GM19035 (cell line): ENCODE measurements around the gene MPHOSPH6.
"Not testable (repeated sequence)": the region's sequence is repeated elsewhere in the genome, so short reads cannot be mapped to it uniquely, and the experiment has no call there.

Experiments used
- ATAC-seq: cut with Tn5 transposase; IDR thresholded peaks from one replicate; pipeline ENCODE4 v1.9.1; 2021; ENCODE audit not compliant: unreplicated experiment

MPHOSPH6 gene

DNA sequence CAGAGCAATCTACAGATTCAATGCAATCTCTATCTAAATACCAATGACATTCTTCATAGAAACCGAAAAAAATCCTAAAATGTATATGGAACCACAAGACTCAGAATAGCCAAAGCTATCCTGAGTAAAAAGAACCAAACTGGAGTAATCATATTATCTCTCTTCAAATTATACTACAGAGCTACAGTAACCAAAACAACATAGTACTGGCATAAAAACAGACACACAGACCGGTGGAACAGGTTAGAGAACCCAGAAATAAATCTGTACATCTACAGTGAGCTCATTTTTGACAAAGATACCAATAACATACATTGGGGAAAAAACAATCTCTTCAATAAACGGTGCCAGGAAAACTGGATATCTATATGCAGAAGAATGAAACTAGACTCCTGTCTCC lies 45.4 kb downstream of the MPHOSPH6 start:
- ATAC-seq = no peak

DNA sequence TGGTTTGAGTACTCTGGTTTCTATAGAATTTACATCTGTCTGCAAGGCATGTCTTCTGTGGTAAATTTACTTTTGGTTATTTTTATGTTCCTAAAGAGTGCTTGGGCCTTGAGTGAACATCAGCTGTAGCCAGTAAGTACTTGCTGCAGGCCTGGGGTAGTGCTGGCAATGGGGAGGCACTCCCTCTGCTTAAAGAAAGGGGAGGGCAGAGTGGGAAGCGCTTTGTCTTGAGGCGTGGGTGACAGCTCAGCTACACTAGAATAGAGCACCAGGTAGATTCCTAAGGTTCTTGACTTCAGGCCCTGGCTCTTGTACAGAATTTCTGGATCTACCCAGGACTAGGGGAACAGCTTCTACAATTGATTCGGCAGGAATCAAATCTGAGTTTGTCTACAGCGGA lies 50.6 kb downstream of the MPHOSPH6 start:
- ATAC-seq = no peak

DNA sequence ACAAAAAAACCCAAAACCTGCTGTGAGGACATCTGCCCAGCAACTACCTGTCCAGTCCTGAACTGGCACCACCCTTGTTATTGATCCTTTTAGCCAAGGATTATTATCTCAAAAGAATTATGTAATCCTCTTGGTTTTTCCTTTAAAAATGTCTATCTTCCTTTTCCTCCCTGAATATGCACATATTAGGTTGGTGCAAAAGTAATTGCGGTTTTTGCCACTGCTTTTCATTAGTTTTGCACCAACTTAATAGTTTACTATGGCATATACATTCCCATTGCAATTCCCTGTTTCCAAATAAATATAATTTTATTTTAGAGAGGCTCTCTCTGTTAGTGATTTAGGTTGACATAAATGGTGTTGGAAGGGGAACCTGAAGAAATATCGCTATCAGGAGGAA lies 51.3 kb downstream of the MPHOSPH6 start:
- ATAC-seq = no peak

DNA sequence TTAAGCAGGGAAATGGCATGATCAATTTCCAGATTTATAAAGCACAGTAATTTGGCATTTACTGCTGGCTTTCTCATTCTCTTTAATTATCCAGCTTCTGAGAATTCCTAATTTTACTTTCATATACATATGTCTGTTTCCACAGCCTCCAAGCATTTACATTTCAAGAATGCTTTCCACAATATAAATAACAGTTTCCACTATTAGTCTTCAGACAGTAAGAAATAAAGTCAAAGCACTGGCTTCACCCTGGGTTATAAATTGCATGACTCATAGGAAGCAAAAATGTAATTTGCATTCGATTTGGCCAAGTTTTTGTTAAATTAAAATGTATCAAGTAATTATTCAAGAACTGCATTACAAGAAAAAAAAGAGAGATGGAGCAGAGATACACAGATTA lies 53.5 kb downstream of the MPHOSPH6 start:
- ATAC-seq = no peak

- ATAC-seq = no peak
Observed at GRCh38 chr16:82113741-82114140, 56.3 kb downstream of the MPHOSPH6 start.

DNA sequence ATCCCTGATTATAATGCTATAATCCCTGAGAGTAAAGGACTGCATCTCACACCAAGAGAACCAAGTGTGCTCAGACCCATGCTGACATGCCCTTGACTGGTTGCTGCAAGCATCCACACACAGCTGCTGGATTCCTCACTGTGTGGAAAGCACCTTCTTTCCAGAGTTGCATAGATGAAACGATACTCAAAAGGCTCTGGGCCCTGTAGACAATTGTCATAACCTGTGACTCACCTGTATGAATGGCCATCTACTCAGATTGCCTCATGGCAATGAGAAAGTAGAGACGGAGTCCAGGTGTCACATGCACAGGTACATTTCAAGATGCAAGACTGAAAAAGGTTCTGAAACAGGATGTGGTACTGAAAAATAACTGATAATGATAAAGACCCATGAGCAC lies 58.1 kb downstream of the MPHOSPH6 start:
- ATAC-seq = no peak

DNA sequence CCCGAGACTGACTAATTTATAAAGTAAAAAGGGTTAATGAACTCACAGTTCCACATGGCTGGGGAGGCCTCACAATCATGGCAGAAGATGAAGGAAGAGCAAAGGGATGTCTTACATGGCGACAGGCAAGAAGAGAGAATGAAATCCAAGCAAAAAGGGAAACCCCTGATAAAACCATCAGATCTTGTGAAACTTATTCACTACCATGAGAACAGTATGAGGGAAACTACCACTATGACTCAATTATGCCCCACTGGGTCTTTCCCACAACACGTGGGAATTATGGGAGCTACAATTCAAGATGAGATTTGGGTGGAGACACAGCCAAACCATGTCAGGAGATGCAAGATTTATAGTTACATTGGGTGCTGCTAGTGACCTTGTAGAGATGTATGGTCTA lies 60.8 kb downstream of the MPHOSPH6 start:
- not testable (repeated sequence) for ATAC-seq

DNA sequence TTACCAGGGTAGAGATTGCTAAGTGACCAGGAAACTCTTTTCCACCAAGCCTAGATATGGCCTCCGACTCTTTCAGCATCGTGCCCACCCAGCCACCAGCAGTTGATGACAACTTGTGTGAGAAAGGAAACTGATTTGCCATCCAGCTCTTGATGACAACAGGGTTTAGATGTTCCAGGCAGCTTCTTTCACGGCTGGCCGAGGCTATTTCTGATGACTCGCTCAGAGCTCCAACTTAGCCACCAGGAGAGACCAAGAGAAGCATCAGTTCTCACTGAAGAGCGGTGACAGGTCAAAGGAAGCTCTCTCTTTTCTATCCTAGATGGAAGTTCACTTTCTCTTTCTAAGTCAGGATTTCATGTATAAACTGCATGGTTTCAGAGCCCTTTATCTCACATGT lies 61.2 kb downstream of the MPHOSPH6 start:
- ATAC-seq = no peak

DNA sequence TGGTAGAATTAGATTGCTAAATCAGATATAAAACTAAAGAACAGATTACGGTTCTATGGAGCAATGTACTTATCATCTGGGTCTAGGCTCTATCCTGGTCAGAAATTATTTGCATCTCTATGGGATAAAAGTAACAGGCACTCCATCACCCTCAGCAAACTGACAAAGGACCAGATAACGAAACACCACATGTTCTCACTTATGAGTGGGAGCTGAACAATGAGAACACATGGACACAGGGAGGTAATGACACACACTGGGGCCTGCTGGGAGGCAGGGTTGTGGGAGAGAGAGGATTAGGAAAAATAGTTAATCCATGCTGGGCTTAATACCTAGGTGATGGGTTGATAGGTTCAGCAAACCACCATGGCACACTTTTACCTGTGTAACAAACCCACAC lies 61.9 kb downstream of the MPHOSPH6 start:
- no peak for ATAC-seq

DNA sequence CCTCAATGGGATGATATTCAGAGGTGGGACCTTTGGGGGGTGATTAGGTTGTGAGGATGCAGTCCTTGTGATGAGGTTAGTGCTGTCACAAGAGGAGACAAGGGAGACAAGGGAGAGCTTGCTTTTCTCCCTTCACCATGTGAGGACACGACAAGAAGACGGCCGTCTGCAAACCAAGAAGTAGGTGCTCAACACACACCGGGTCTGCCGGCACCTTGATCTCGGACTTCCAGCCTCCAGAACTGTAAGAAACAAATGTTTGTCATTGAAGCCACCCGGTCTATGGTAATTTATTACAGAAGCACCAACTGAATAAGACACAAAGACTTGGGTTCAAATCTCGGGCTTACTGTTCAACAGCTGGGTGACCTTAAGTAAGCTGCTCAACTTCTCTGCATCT lies 64.9 kb downstream of the MPHOSPH6 start:
- ATAC-seq = no peak
